GM08714 (cell line): ENCODE measurements around the gene CRYM.

Source experiments
- H3K4me3 ChIP-seq: fragments of 200-500 bp; sonication (Bioruptor generic); 2 replicates; pipeline ENCODE4 v1.5.1; 2014; ENCODE audit warnings: mild to moderate bottlenecking, low read length, inconsistent platforms
- ZNF274 ChIP-seq: IDR thresholded peaks from 2 replicates; pipeline ENCODE4 v1.6.1; 2012; ENCODE audit warnings: mild to moderate bottlenecking, low read depth, low read length

CRYM gene

DNA sequence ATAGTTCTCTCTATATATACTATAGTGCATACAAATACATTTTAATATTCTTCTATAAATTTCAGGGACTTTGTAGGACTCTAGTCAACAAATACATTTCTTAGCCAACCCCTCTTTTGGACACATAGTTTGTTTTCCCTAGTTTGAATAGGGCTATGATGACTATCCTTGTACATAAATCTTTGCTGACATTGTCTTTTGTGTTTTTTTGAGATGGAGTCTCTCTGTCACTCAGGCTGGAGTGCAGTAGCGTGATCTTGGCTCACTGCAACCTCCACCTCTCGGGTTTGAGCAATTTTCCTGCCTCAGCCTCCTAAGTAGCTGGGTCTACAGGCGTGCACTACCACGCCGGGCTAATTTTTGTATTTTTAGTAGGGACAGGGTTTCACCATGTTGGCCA is 41.3 kb downstream of the CRYM start:
- no peak overlapping the region for H3K4me3 ChIP-seq
- no peak for TF ChIP-seq ZNF274

DNA sequence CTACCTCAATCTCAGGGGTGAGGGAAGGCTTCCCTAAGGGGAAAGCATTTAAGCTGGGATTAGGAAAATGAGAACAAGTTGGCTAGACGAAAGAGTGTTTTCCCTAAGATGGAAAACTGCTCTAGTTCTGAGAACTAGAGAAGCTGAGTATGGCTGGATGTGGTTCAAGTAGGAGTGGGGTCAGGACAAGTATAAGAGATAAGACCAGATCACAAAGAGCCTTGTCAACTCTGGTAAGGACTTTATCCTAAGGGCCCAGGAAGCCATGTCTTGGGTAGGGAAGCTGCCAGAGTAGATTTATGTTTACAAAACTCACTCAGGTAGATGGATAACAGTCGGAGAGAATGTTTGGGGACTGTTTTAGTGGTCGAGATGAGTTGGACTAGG is 42.9 kb downstream of the CRYM start:
- no peak for TF ChIP-seq ZNF274
- no peak overlapping the region for H3K4me3 ChIP-seq

DNA sequence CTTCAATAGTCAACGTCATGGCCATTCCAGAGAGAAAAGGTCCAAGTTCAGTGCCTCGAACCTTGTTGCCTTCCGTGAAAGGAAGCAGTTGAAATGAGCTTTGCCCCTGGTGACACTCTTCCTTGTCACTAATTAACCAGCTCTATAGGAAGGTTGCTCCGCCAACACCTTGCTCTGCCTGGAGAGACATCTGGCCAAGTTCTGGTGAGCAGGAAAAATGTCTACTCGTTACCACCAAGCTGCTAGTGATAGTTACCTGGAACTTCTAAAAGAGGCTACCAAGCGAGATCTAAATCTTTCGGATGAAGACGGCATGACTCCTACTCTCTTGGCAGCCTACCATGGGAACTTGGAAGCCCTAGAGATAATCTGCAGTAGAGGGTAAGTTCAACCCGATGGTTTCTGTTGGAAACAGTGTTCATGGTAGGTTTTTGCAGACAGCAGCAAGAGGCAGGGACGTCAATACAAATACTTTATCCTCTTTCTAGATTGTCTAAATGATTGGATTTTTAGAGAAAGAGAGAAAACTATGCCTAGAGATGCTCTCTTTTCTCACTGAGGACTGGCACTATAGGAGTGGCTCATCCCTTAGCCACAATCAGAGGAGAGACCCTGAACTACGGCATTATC is 44.5 kb downstream of the CRYM start, which contains the start of gene ANKS4B:
Gene ANKS4B, plus strand, starts transcription at position 179 of the 630 bp plus-strand sequence. Its CDS starts 39 bp downstream, at position 218.
- no peak within 1 kb of the TSS for H3K4me3 ChIP-seq
- no peak for TF ChIP-seq ZNF274

DNA sequence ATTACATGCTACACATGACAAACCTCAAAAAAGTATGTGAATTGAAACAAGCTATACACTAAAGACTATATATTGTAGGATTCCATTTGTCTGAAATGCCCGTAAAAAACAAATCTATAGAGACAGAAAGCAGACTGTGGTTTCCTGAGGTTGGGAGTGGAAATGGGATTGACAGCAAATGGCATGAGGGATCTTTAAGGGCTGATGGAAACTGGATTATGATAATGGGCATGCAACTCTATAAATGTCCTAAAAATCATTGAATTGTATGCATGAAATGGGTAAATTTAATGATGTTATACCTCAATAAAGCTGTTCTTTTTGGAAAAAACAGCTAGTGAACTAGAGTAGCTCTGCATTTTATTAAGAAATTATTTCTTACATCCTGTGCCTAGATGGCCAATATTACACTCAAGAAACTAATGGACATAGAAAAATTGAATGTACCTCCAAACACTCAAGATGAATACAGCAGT is 45.0 kb downstream of the CRYM start:
- H3K4me3 ChIP-seq: no peak overlapping the region
- TF ChIP-seq ZNF274: no peak

DNA sequence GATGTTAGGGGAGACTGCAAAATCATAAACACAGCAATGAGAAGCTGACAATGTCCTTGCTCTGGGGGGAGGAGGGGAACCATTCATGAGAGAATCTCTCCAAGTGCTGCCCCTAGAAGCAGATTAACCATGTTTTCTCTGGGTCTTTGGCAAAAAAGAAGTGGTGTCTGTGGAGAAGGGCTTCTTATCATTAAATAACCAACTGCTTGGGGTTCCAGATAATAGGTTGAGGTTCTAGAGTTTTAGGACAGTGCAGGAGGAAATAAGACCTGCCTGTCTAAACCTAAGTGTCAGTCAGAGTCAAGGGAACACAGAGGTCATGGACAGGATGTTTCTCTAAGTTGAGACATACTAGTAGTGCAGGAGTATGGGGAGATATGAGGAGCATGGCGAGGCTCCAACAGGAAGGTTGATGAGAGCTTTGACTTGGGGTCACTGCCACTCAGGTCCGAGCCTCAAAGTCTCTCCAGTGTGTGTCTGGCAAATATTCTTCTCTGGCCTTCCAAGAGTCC is 49.7 kb downstream of the CRYM start:
- no peak for TF ChIP-seq ZNF274
- H3K4me3 ChIP-seq: no peak overlapping the region

DNA sequence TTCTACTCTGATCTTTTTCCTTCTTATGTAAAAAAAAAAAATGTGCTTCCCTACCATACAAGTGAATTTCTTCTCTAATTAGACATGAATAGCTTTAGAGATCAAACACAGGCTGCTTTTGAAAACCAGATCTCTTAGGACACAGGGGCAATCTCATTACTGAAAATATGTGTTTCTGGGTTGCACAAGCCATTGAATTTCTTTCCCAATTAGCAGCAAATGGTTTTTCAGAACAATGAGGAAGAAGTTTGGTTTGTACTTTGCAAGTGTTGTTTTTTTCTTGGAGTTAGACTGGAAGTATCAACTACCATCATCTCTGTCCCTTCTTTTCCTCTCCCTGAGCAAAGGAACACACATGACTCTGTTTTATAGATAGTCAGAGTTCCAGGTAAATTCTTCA is 50.2 kb downstream of the CRYM start:
- no peak for TF ChIP-seq ZNF274
- H3K4me3 ChIP-seq: no peak overlapping the region

DNA sequence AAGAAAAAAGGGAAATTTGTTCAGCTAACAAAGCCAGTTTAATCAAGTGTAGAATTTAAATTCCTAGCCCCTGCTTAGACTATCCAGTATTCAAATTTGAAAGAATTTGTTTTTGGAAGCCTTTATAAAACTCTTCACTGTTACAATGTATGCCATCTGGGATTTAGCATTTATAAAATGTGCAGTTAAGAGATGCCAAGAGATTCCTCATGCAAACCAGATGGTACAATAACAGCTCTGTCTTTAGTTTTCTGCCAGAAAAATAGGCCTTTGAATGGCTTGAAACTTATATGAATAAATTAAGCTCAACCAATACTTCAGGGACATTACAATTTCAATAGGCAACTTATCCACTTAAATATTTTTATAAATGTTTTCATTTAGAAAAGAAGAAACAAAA is 51.3 kb downstream of the CRYM start:
- H3K4me3 ChIP-seq: no peak overlapping the region
- no peak for TF ChIP-seq ZNF274

DNA sequence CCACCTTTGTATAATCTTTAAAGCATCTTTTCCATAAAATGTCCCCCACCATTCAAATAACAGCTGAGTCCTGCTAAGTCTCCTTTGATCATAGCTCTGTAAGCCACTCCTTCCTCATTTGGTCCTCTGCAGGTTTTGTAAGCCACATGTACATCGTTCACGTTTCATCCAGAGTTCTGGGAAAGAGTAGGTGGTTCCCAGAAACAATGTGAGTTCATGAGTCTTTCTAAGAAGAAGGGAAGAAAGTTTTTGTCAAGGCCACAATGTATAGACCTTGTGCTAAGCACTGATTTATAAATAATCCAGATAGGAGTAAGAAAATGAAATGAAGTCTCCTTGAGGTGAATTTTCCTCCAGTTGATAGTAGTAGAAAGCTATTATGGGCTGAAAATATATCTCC is 53.3 kb downstream of the CRYM start:
- no peak overlapping the region for H3K4me3 ChIP-seq
- TF ChIP-seq ZNF274: no peak

DNA sequence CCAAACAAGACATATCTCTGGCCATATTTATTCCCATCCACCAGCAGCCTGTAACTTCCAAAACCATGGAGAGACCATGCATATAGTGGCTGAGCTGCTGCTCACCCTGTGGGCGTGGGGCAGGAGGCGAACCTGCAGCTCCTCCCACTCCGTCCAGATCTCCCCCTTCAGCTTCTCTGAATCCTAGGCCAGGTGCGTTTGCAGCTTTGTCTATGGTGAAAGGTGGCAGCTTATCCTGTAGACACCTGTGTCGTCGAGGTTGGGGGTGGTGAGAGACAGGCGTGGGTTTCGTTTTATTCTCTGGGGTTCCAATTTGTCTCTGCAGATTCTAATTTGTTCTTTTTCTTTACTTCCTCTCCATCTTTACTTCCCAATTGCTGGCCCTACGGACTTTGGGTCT is 54.3 kb downstream of the CRYM start:
- no peak for TF ChIP-seq ZNF274
- H3K4me3 ChIP-seq: no peak overlapping the region

DNA sequence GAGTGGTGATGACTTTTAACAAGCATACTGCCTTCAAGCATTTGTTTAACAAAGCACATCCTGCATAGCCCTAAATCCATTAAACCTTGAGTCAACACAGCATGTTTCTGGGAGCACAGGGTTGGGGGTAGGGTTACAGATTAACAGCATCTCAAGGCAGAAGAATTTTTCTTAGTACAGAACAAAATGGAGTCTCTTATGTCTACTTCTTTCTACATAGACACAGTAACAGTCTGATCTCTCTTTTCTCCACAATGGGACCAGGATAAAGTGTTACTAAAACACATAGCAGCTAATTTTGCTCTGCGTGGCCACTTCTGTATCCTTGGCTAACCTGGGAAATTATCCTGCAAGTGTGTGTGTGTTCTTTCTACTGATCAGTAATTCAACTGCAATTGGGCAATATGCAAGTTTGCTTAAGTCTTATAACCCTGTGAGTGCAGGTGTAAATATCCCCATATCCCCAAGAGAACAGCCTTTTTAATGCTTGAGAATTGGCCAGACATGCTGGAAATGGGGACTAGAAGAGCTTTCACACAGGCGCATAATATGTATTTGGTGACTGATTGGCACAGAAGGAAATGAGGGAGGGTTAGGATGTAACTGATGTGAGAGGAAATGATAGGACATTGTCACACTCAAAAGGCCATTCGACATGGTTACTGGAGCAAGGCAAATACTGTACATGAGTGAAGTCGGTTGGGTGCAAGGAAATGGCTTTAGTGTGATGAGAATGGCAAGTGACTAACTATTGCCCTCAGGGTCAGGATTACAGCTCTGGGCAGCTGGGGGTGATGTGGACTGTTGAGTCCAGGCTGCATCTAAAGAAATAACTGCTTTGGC is 55.4 kb downstream of the CRYM start:
- no peak overlapping the region for H3K4me3 ChIP-seq
- TF ChIP-seq ZNF274: no peak

DNA sequence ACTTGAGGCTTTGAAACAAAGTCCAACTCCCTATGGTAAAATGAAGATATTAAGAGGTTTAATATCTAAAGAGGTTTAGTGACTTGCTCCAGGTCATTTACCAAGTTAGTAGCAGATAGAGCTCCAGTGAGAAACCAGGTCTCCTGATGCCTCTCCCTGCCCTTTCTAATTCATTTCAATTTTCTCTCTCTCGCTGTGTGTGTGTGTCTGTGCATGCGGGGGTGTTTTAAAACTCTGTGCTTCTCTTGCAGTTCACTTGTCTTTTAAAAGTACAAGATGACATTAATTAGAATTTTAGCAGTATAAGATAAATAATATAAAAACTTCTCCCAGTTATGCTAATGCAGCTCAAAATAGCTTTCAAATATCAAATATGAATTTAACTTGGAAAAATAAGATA is 58.5 kb downstream of the CRYM start:
- TF ChIP-seq ZNF274: no peak
- no peak overlapping the region for H3K4me3 ChIP-seq

DNA sequence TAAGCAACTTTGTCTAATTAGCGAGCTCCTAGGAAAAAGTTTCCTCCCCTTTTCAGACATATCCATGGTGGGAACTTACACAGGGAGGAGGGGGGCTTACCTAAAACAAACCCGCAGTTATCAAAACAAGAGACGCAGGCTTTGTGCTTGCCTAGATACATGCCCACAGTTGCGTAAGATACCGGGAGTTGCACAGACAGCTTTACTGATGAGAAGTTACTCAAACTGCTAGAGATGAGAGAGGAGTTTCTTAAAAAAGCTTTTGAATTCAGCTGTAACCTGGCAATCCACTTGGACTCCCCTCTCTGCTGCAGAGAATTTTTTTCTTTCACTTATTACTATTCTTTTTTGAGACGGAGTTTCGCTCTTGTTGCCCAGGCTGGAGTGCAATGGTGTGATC is 59.9 kb downstream of the CRYM start:
- no peak for TF ChIP-seq ZNF274

DNA sequence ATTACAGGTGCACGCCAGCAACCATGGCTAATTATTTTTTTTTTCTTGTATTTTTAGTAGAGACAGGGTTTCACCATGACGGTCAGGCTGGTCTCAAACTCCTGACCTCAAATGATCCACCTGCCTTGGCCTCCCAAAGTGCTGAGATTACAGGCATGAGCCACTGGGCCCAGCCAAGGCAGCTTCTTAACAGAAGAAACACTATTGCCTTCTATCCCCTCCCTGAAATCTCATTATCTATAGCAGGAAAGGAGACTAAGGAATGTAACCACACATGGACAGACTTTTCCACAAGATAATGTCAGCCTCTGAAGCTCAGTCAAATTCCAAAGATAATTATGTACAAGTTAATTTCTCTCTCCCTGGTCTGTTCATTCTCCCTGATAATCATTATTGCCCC is 61.0 kb downstream of the CRYM start:
- H3K4me3 ChIP-seq: no peak overlapping the region

More for the DNA sequence above, 59.9 kb downstream of the CRYM start:
- H3K4me3 ChIP-seq: no peak overlapping the region

DNA sequence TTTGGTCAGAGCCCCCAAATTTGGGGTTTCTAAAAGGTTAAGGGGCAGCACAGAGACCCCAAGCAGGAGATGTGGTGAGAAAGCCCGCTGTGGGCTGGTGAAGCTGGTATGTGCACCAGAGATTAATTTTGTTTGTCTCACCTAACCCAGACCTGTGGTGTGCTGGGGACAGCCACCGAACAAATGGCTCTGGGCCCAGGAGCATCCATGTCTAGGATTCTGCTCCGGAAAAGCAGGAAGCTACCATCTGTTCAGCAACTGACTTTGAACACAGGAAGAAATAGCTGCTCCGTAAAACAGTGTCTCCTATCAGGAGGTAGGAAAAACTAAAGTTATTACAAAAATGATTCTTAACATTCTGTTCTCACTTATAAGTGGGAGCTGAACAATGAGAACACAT is 64.0 kb downstream of the CRYM start:
- no peak for TF ChIP-seq ZNF274
- no peak overlapping the region for H3K4me3 ChIP-seq

More for the DNA sequence above, 61.0 kb downstream of the CRYM start:
- TF ChIP-seq ZNF274: no peak

DNA sequence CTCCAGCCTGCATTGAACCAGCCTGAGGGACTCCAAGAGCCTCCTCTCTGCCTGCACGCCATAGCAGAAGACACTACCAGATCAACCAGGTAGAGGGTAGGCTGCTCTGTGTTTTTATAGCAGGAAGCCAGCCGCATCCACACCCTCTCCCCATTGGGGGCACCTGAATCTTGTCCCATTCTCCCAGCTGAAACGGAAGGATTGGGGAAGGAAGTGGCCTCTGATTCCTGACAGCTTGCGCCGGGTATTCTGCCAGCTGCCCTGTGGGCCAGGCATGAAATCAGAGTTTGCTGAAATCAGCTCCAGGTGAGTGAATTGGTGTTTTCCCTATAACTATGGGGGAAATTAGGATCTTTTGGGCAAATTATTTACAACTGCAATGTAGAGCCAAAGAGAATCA is 66.6 kb downstream of the CRYM start, which contains the start of gene ZP2:
Gene ZP2, minus strand, starts transcription at position 89 of the 400 bp plus-strand sequence. Its CDS starts 27 bp downstream, at position 62.
- no peak for TF ChIP-seq ZNF274
- H3K4me3 ChIP-seq: no peak within 1 kb of the TSS
